K562 (cell line): ENCODE measurements around the gene DTWD2. TPM values are rescaled to one million over a fixed set of nuclear protein-coding genes. Genes with fewer than 3 reads are reported as not detected.

ENCODE experiments used
- C11orf30 ChIP-seq: fragments of 450-650 bp; IDR thresholded peaks from 2 replicates; pipeline ENCODE4 v1.6.1; 2016; ENCODE audit warnings: low read depth, mild to moderate bottlenecking
- CREB3 ChIP-seq: fragments of 450-650 bp; conservative IDR thresholded peaks from 2 replicates; pipeline ENCODE4 v1.6.1; 2016; ENCODE audit warnings: missing genetic modification characterization, low read depth, mild to moderate bottlenecking, missing compliant biosample characterization, moderate library complexity
- CTCF ChIP-seq, 3 experiments: IDR thresholded peaks in 2 of 3; conservative IDR thresholded peaks in 1 of 3; 2 replicates each; pipeline ENCODE4 v1.5.1; 2011 to 2012; ENCODE audit warnings: low read length in 3 of 3, mild to moderate bottlenecking in 3 of 3, control low read depth in 2 of 3, improper control_type of control experiment in 1 of 3, inconsistent platforms in 1 of 3, low read depth in 1 of 3, mixed read lengths in 1 of 3, moderate library complexity in 1 of 3; ENCODE audit not compliant: insufficient read depth in 2 of 3
- DACH1 ChIP-seq: fragments of 450-650 bp; IDR thresholded peaks from 2 replicates; pipeline ENCODE4 v1.6.1; 2018; ENCODE audit not compliant: partially characterized antibody
- GABPB2 ChIP-seq: fragments of 250-450 bp; sonication (Bioruptor Pico); conservative IDR thresholded peaks from 2 replicates; pipeline ENCODE4 v1.5.1; 2021; ENCODE audit warnings: mild to moderate bottlenecking
- GATAD2B ChIP-seq: fragments of 450-650 bp; IDR thresholded peaks from 2 replicates; pipeline ENCODE4 v1.6.1; 2017; ENCODE audit warnings: mild to moderate bottlenecking, borderline replicate concordance
- KLF13 ChIP-seq: fragments of 450-650 bp; IDR thresholded peaks from 2 replicates; pipeline ENCODE4 v1.6.1; 2016; ENCODE audit warnings: missing genetic modification characterization, low read depth, mild to moderate bottlenecking, missing compliant biosample characterization, moderate library complexity, borderline replicate concordance
- USF2 ChIP-seq: sonication (generic); formaldehyde crosslinking; IDR thresholded peaks from 2 replicates; pipeline ENCODE4 v1.5.0; 2020; ENCODE audit warnings: missing genetic modification reagents
- ZNF318 ChIP-seq, 2 experiments: fragments of 450-650 bp; IDR thresholded peaks; 2 replicates each; pipeline ENCODE4 v1.6.1; 2016; ENCODE audit warnings: mild to moderate bottlenecking in 2 of 2, borderline replicate concordance in 1 of 2, low read depth in 1 of 2, moderate library complexity in 1 of 2
- ZNF584 ChIP-seq: fragments of 200-800 bp; sonication (Bioruptor generic); IDR thresholded peaks from 2 replicates; pipeline ENCODE4 v1.6.1; 2016; ENCODE audit warnings: low read depth, mild to moderate bottlenecking, missing genetic modification characterization, missing compliant biosample characterization
- ZSCAN29 ChIP-seq: fragments of 450-650 bp; IDR thresholded peaks from 2 replicates; pipeline ENCODE4 v1.6.1; 2017
- polyA plus RNA-seq, 8 experiments: library from polyadenylated mRNA; depleted of rRNA in 4 of 8; stranded (reverse) in 5 of 8; unstranded in 3 of 8; fragments of >200 nt; fragmentation: Nextera tagmentation in 2 of 8; fragmentation: Illumina TruSeq in 1 of 8; extraction: Ambion mirVana in 2 of 8; extraction: Trizol in 1 of 8; gene quantifications; 2 replicates each; pipeline versions ENCODE4 v1.2.1 to v1.2.3, GENCODE V29; 2011 to 2014; ENCODE audit warnings: inconsistent platforms in 1 of 8, missing spikeins in 1 of 8
- total RNA-seq, 7 experiments: library from RNA; depleted of rRNA in 6 of 7; stranded (reverse); fragments of >200 nt in 6 of 7; fragmentation: Illumina TruSeq in 2 of 7; extraction: Trizol in 2 of 7; gene quantifications; 2 replicates each; pipeline versions ENCODE4 v1.2.1 to v1.2.3, GENCODE V29; 2011 to 2021; ENCODE audit warnings: low replicate concordance in 1 of 7

Gene DTWD2
- total and polyA plus RNA-seq, 9 of the 15 experiments (the other 6 are each of a cell fraction or from before 2014, with no cell fraction given): 0.99 to 10.8 (median 4.1) TPM

- TF ChIP-seq C11orf30 (peak; percentile 60), USF2 (CRISPR knock-in tag) (0 out of 2 replicates have a peak, but pooled peaks have one; percentile 27), ZNF584 (CRISPR knock-in tag) (no peak), CTCF (IDR thresholded peaks at IDR 0.05 in 2 of 3, conservative IDR thresholded peaks at IDR 0.05 in 1 of 3; ENCODE audit: insufficient read depth in 2 of 3, low read depth in 1 of 3, low read length in 3 of 3) (peak; percentile 89 to 92 (median 91)), GATAD2B (peak; percentile 58; the same call in 1 of the 2 replicates), DACH1 (peak; percentile 32), CREB3 (tag) (no peak), KLF13 (tag) (no peak), ZSCAN29 (no peak), ZNF318 (IDR thresholded peaks at IDR 0.05; ENCODE audit: borderline replicate concordance in 1 of 2, low read depth in 1 of 2) (no peak), GABPB2 (no peak)
These were observed at the start of gene DTWD2 (continued) for GRCh38 chr5:118987988-118988865.
